Measurements from ENCODE around the gene PHACTR1.

Gene PHACTR1

DNA sequence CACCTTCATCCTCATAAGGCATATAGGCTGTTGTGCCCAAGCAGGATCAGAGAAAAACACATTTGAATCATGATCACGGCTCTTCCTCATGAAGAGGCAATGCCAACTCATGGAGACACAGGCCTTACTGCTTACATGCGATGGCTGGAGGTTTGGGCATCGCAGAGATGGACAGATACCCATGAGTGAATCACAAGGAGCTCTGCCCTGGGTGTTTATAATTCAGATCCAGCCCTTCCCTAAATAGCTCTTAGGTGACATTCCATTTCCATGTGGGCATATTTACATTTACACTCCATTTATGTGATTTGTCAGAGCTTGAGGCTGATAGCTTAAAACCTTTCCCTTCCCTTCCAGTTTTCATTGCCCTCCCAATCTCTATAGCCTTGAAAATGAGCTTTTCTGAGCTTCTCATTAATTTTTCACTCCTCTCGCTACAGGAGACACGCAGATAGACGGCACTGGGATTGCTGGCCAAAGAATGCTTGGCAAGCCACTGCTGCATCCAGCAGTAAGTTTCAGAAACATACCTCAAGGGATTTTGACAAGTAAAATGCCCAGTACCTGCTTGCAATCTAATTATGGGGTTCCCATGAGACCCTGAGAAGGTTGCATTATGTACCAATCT is 362.6 kb downstream of the PHACTR1 start:
- DNase-seq = no peak

DNA sequence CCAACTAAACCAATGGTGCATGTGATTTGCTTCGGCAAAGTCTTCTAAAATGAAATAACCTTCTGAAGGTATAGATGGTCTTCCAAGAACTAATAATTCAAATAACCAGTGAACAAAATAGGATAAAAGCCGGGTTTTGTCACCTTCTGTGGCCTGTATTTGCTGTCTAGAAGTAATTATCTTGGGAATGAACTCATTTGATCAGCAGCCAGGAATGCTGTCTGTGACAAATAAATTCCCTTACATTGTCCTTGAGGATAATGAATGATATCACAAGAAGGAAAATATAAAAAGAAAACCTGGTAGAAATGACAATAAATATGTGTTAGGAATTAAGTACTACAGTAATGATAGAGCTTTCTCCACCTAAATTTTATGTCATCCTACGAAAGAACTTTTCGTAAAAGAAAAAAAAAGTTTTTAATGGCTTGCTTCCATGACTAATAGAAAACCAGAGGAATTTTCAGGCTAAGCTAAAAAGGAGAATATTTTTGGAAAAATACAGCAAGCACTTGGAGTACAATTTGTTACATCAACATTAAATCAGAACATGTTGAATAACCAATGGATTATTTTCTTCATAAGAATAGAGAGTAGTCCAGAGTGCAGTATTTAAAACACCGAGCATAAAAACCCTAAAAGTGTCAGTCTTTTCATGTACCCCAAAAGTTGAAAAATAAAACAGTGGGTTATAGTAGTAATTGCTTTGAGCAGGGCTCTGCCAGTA is 364.1 kb downstream of the PHACTR1 start:
- DNase-seq = no peak

DNA sequence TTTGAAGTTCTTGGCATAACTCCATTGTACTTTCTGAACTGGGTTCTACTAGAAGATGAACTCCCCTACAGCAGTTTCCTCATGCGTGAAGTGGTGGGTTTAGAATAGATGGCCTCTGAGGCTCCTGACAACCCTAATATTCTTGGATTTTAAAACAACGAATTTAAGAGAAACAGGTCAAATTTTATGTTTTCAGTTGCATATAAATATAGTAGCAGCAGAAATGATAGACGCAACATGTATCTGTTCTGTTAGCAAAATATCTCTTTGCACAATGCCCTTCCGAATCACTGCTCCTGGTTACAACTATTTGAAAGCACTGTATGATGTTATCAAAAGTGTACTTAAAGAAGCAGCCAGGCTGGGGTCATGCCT is 364.6 kb downstream of the PHACTR1 start:
- no peak for DNase-seq

DNA sequence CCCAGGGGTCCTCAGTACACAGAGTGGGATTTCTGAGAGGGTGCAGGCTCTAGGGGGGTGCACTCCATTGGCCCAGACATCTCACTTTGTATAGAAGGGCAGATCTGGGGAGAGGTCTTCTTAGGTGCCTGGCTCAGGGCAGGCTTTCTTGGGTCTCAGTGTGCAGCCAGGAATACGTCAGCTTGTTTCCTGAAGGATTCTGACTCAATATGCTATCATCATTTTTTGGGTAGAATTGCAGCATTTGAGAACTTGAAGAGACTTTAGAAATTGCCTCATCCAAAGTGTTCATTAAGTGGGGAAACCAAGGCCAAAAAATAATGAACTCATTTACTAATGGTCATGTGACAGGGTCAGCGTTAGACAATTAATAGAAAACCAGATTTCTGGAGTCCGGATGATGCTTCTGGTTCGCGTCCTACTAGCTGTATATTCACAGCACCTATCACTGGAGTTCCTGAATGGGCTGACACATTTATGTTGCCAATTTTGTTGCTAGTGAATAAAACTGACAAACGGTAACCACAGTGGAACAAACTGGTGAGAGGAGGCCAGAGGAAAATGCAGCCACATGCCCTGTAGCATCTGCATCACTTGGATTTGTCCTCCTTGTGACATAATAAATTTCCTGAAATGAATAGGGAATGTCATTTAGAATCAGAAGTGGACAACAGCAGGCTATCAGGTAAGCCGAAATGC is 372.9 kb downstream of the PHACTR1 start:
- no peak for DNase-seq

GRCh38 chr6:13091192-13091591 is 374.6 kb downstream of the PHACTR1 start:
- DNase-seq = no peak

DNA sequence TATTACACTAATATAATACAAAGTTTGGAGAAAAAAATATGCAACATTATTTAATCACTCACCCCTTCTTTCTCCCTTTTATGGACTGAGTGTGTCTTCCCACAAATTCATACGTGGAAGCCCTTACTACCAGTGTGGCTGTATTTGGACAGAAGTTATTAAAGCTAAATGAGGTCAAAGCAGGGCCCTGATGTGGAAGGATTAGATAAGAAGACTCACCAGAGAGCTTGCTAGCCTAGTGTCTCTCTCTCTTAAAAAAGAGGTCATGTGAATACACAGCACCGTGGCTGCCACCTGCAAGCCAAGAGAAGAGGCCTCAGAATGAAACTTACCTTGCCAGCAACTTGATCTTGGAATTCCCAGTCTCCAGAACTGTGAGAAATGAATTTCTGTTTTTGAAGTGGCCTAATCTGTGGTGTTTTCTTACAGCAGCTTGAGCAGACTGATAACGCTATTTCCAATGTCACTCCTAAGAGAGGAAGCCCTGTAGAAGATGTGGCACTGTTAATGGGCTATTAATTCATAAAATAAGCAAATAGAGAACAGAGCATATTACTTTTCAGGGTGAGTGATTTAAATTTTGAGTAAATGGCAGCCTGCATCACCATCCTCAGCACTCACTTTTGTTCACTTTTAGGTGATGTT is 378.3 kb downstream of the PHACTR1 start:
- no peak for DNase-seq

DNA sequence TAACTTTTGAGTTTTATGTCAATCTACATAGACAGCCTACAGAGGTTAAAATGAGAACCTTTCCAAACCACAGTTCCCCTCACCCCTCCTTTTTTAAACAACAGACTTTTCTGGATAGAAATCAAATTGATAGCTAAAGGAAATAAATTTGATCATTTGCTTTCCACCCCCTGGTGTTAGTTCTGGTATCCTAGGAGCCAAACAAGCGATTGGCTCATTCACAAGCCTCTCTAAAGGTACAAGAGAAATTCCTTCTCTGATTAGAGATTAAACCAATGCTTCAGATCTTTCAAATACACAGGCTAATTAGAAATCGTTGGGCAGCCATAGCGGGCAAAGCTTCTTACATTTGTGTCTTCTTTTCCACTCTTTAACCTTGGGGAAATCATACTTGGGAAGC is 379.5 kb downstream of the PHACTR1 start:
- DNase-seq = no peak

GRCh38 chr6:13097454-13097853 is 380.9 kb downstream of the PHACTR1 start:
- DNase-seq = no peak

GRCh38 chr6:13098006-13098405 is 381.4 kb downstream of the PHACTR1 start:
- no peak for DNase-seq

DNA sequence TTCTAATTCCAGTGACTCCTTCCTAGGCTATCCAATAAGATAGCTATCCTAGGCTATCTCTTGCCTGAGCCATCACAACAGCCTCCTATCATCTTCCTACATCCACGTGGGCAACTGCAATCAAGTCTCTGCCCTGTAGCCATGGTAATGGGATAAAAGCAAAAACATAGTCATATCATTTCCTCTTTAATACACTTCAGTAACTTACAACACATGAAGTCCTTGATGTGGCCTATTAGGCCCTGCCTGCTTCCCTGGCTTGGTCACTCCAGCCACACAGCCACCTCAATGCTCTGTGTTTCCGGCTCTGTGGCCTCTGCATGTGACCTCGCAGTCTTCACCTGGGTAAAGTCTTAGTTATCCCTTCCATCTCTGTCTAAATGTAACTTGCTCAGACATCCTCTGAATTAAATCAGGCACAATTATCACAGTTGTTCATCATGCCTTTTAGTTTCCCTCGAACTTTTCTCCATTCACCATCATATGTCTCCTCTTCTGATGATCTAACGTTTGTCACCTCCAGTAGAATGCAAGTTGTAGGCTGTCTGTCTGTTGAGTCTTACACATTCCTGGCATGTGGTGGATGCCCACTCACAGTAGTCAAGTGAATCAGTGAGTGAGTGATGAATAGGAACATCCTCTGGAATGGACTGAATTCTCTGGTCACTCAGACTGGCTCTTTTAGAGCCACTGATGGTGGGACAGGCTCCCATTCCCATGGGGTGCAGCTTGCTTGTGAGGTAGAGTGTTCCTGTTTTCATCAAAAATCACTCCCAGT is 382.4 kb downstream of the PHACTR1 start:
- no peak for DNase-seq

- DNase-seq = no peak
Measured at GRCh38 chr6:13099771-13100170, 383.2 kb downstream of the PHACTR1 start.

DNA sequence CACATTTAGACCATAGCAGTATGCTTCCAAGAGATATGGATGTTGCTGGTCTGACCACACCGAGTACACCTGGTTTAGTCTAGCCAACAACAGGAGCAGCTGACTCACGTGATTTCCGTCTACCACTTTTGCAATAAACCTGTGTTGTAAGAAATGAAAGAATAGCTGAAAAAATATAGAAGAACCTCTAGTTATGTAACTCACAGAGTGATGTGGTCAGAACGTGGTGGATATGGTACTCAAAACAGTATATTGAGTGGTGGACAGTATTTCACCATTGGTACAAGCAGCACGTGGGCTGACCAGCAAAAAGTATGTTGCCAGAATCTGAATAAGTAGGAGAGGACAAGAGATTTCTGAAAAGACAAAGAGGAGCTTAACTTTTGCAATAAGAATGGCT is 384.8 kb downstream of the PHACTR1 start:
- DNase-seq = no peak

DNA sequence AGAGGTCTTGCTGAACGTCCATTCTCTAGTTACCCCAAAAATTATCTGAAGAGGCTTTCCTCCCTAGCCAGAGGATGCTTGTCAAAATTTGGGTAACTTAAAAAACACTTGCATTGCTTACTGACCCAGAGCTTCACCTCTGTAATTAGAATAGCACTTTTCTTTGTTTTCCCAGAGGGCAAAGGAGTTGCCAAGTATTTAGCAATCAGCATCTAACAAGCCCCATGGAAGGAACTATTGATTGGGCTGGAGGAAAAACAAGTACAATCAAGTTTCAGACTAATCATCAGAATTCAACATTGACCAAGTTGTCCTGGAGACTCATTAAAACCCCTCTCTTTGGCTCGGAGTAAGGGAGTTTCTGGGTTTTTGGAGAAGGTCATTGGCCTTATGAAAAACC is 385.4 kb downstream of the PHACTR1 start:
- DNase-seq = no peak

DNA sequence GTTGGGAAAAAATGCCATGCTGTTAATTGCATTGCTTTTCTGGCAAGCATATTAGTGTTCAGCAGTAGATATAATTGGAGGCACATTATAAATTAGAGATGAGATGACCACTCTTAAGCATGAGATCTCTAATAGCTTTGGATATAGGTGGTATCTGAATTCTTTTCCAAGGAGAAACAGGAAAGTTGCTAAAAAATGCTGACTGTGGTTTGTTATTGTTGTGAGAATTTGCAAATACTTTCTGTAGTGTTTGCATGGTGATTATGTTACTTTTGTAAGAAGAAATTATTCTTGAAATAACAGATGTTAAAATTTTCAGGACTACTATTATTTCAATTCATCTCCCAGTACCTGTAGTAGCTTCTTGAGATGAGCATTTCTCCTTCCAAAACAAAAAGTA is 386.6 kb downstream of the PHACTR1 start:
- DNase-seq = no peak

- no peak for DNase-seq
Measured at GRCh38 chr6:13105139-13105538, 388.6 kb downstream of the PHACTR1 start.

DNA sequence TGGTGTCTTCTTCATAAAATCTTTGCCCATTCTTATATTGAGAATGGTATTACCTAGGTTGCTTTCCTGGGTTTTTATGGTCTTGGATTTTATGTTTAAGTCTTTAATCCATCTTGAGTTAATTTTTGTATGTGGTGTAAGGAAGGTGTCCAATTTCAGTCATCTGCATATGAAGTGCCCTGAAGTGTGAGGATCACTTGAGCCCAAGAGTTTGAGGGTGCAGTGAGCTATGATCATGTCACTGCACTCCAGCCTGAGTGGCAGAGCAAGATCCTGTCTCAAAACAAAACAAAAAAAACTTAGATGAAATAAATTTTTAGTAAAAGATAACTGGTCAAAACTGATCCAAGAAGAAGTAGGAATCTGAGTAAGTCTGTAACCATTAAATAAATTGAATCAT is 396.4 kb downstream of the PHACTR1 start:
- no peak for DNase-seq

- no peak for DNase-seq
Measured at GRCh38 chr6:13113376-13113775, 396.8 kb downstream of the PHACTR1 start.

DNA sequence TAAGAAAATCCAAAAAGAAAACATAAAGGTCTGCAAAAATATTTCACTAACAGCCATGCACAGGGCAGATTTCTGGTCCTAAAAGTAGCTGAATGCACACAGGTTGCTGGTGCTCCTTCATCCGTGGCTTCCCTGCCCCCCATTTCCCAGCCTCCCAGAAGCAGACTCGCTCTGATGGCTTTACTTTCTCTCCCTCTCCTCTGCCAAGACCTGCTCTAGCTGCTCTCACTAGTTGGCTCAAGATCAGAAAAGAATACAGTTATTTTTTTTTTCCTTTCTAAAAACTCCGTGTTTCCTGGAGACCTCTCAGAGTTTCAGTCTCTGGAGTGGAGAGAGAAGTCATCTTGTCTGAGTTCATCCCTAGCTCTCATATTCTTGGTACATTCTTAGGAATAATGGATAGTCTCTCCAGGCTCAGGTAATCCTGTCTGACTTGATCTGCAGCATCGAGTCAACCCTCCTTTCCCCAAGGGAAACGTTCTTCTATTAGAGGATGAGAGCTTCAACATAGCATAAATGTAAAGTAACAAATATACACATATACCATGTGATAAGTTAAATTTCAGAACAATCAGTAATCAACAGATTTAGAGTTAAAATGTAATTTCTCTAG is 397.5 kb downstream of the PHACTR1 start:
- no peak for DNase-seq

- DNase-seq = no peak
Measured at GRCh38 chr6:13116155-13116554, 399.6 kb downstream of the PHACTR1 start.

DNA sequence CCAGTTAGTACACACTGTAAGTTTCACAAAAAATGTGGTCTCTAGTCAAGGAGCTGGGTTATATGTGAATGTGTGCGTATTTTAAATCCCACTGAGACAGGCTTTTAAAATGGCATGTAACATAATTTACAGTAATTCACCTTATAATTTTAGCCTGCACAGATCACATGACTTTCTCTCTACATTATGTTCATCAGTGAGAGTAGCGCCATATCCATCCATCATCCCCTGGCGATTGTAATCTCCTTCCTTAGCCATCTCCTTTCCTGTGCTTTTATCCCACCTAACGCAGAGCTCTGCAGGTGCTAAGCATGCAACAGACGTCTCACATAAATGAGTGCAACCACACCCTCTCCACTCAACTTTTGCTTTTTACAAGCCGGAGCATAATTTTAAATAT is 401.0 kb downstream of the PHACTR1 start:
- DNase-seq = no peak

DNA sequence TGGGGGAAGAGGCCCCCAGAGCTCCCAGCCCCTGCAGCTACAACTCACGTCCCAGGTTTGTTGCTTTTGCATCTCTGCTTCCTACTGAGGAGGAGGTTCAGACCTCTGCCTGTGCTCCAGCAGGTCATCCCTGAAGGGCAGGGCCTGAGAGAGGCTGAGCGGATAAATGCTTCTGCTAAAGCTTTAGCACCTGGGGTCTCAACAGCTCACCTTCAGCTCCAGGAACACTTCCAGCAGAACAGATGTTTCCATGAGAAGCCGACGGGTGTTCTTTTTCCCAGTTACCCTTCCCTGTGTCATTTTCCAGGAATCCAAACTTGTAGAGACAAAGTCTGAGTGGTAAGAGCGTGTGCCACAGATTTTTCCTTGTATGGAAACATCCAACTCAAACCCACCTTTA is 403.0 kb downstream of the PHACTR1 start:
- no peak for DNase-seq

Measured in stimulated activated CD4-positive, alpha-beta T cell treated with anti-CD3 and anti-CD28 coated beads, Interleukin-4, amount 100 ng/mL, for 24 hours (primary cell).